ENCODE data around the gene CRAT. TPM values are rescaled to one million over a fixed set of nuclear protein-coding genes. Genes with fewer than 3 reads are reported as not detected.

Gene CRAT
- total RNA-seq, 1 experiment from 2014 or later, result 14.5 TPM

DNA sequence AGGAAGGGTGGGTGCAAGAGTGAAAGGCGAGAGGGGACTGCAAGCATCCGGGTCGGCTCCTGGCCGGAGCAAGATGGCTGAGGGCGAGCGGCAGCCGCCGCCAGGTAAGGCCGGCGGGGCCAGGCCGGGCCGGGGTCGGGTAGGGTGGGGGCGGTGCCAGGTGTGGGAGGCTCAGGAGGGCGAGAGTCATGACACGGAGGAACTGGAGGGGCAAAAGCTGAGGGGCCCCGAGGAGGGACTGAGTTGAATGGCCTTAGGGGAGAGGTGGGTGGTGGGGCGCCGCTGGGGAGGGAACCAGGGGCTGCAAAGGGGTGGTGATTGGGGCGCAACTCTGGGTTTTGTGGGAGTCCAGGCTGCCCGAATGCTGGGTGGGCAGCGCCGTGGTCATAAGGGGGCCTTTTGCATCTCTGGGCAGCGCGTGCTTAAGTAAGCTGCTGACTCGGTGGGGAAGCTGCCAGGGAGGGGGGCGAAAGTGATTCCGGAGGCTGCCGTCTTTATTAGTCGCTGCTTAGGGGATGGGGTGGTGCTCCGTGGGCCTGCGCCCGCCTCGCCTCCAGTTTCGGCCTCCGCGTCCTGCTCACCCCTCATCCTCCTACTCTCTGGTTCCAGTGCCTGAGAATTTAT is 1.0 kb upstream of the CRAT start:
- peak overlapping the region; percentile 94 for H3K27ac Mint-ChIP-seq (ENCODE audit: low read depth, unreplicated experiment)
- no TSS peak for BruUV-seq (replicated peaks)
- H3K4me1 Mint-ChIP-seq (ENCODE audit: insufficient read depth, unreplicated experiment), result peaks cover 18% of the 10 kb centered on the region
- TF ChIP-seq, protein P1, sequence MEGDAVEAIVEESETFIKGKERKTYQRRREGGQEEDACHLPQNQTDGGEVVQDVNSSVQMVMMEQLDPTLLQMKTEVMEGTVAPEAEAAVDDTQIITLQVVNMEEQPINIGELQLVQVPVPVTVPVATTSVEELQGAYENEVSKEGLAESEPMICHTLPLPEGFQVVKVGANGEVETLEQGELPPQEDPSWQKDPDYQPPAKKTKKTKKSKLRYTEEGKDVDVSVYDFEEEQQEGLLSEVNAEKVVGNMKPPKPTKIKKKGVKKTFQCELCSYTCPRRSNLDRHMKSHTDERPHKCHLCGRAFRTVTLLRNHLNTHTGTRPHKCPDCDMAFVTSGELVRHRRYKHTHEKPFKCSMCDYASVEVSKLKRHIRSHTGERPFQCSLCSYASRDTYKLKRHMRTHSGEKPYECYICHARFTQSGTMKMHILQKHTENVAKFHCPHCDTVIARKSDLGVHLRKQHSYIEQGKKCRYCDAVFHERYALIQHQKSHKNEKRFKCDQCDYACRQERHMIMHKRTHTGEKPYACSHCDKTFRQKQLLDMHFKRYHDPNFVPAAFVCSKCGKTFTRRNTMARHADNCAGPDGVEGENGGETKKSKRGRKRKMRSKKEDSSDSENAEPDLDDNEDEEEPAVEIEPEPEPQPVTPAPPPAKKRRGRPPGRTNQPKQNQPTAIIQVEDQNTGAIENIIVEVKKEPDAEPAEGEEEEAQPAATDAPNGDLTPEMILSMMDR (IDR thresholded peaks at IDR 0.05; ENCODE audit: unreplicated experiment), result no peak
- H3K36me3 Mint-ChIP-seq (ENCODE audit: insufficient read depth, unreplicated experiment), result peaks cover 4% of the 10 kb centered on the region
- intact Hi-C loops (cut with micrococcal nuclease), result loop anchor here (2.0 kb wide), 1 partner anchor 65 kb away; no protein-coding TSS in a partner anchor
- H3K27me3 Mint-ChIP-seq (ENCODE audit: insufficient read depth, unreplicated experiment), result no peaks in the 10 kb centered on the region
- H3K9me3 Mint-ChIP-seq (ENCODE audit: unreplicated experiment), result no peaks in the 10 kb centered on the region
- ChIA-PET POLR2A (interaction anchor here (0.8 to 3.8 kb wide), 14 partner anchors 10 to 514 kb away, joined by 3 to 20 read pairs (median 5); partner anchors contain the start of genes DOLPP1, MIGA2 and NTMT1), CTCF (interaction anchor here (1.1 to 1.4 kb wide), 2 partner anchors 15 to 18 kb away, joined by 3 read pairs; no protein-coding TSS in a partner anchor)
- H3K4me3 Mint-ChIP-seq (ENCODE audit: unreplicated experiment), result peak overlapping the region; percentile 89
- peak; percentile 34 for DNase-seq (ENCODE audit: unreplicated experiment)

DNA sequence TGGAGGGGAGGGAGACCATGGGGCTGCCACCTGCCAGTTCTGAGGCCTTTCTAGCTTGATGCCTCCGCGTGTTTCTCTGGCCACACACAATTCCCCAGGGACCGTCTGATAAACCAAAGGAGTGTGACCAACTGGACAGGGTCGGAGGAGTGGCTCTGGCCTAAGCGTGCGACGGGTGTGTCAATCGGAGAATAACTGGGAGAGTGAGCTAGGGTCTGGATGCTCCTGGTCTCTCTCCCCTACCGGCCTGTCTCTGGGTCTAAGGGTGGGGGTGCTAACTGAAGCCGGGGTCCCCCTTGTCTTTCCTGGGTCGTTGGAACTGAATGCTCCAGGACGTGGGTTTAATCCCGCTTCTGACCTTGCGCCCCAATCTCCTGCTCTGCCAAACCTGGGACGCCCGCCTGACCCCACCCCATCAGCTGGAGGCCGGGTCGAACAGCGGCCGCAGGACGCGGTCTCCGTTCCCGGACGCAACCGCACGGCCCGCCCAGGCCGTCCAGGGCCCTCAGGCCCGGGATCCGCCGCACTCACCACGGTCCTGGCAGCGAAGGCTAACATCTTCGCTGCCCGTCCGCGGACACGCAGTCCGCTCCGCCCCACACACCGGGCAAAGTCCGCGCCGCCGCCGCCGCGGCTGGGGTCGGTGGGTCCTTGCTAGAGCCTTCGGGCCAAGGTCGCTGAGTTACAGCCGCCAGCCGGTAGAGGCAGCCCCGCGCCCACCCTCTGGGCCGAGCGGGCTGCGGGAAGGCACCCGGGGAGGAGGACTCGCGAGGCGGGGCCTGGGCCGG is 447 bp downstream of the CRAT start:
- H3K9me3 Mint-ChIP-seq (ENCODE audit: unreplicated experiment), result no peaks in the 10 kb centered on the region
- peaks cover 18% of the 10 kb centered on the region for H3K4me1 Mint-ChIP-seq (ENCODE audit: insufficient read depth, unreplicated experiment)
- ChIA-PET CTCF (interaction anchor here (0.6 to 1.7 kb wide), 3 partner anchors 22 to 472 kb away, joined by 3 to 4 read pairs (median 3); no protein-coding TSS in a partner anchor), POLR2A (interaction anchor here (0.6 to 3.5 kb wide), 6 partner anchors 11 to 1670 kb away, joined by 3 to 12 read pairs (median 3); no protein-coding TSS in a partner anchor)
- TF ChIP-seq, protein P1 (IDR thresholded peaks at IDR 0.05; ENCODE audit: unreplicated experiment), result no peak
- H3K27ac Mint-ChIP-seq (ENCODE audit: low read depth, unreplicated experiment), result peak overlapping the region; percentile 94
- TSS peak; percentile 54 for BruUV-seq (replicated peaks)
- DNase-seq (ENCODE audit: unreplicated experiment), result no peak
- no peaks in the 10 kb centered on the region for H3K27me3 Mint-ChIP-seq (ENCODE audit: insufficient read depth, unreplicated experiment)
- peaks cover 6% of the 10 kb centered on the region for H3K36me3 Mint-ChIP-seq (ENCODE audit: insufficient read depth, unreplicated experiment)
- peak overlapping the region; percentile 89 for H3K4me3 Mint-ChIP-seq (ENCODE audit: unreplicated experiment)
- intact Hi-C loops (cut with micrococcal nuclease), result loop anchor here (2.0 kb wide), 1 partner anchor 67 kb away; no protein-coding TSS in a partner anchor

DNA sequence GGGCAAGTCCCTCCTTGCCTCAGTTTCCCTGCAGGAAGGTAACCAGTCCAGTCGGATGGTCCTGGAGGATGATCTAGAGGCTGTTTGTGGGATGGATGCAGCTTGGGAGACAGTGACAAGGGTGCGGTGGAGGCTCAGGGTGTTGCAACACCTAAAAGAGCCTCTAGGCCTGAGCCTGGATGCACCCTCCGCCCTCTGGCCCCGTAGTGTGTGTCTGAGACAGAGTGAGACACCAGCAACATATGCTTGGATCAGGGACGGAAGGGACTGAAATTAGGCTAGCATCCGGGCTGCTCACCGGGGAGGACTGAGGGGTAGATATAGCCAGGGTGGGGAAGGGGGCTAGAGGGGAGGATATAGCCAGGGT is 1.1 kb downstream of the CRAT start:
- CTCF ChIA-PET, result interaction anchor here (1.7 kb wide), 1 partner anchor 22 kb away, joined by 4 read pairs; no protein-coding TSS in a partner anchor
- DNase-seq (ENCODE audit: unreplicated experiment), result peak; percentile 61

More for the DNA sequence above, 1.1 kb downstream of the CRAT start:
- Mint-ChIP-seq H3K36me3 (ENCODE audit: insufficient read depth, unreplicated experiment) (peaks cover 9% of the 10 kb centered on the region), H3K4me1 (ENCODE audit: insufficient read depth, unreplicated experiment) (peaks cover 12% of the 10 kb centered on the region), H3K27ac (ENCODE audit: low read depth, unreplicated experiment) (peak overlapping the region; percentile 48), H3K27me3 (ENCODE audit: insufficient read depth, unreplicated experiment) (no peaks in the 10 kb centered on the region), H3K4me3 (ENCODE audit: unreplicated experiment) (peak overlapping the region; percentile 89), H3K9me3 (ENCODE audit: unreplicated experiment) (no peaks in the 10 kb centered on the region)
- BruUV-seq (replicated peaks), result no TSS peak
- TF ChIP-seq, protein P1 (IDR thresholded peaks at IDR 0.05; ENCODE audit: unreplicated experiment), result no peak
- intact Hi-C loops (cut with micrococcal nuclease), result no loop called here
- POLR2A ChIA-PET, result interaction anchor here (0.7 to 3.5 kb wide), 2 partner anchors 15 to 16 kb away, joined by 3 to 12 read pairs; no protein-coding TSS in a partner anchor

Data from MCF 10A (cell line).